BLaER1 (cell line): Measurements from ENCODE around the gene AOC3.
"Not testable (repeated sequence)": the region's sequence is repeated elsewhere in the genome, so short reads cannot be mapped to it uniquely, and the experiment has no call there.

Experiments used
- H3K27ac ChIP-seq: shearing (Covaris generic); formaldehyde crosslinking; 2 replicates; pipeline ENCODE4 v1.8.1; 2022
- H3K27me3 ChIP-seq: shearing (Covaris generic); formaldehyde crosslinking; 2 replicates; pipeline ENCODE4 v1.8.1; 2022
- H3K36me3 ChIP-seq: shearing (Covaris generic); formaldehyde crosslinking; 2 replicates; pipeline ENCODE4 v1.8.1; 2022
- H3K4me1 ChIP-seq: shearing (Covaris generic); formaldehyde crosslinking; 2 replicates; pipeline ENCODE4 v1.8.1; 2022
- H3K4me2 ChIP-seq: shearing (Covaris generic); formaldehyde crosslinking; 2 replicates; pipeline ENCODE4 v1.8.1; 2022
- H3K4me3 ChIP-seq: shearing (Covaris generic); formaldehyde crosslinking; 2 replicates; pipeline ENCODE4 v1.8.1; 2022
- H3K9ac ChIP-seq: shearing (Covaris generic); formaldehyde crosslinking; 2 replicates; pipeline ENCODE4 v1.8.1; 2022
- H3K9me3 ChIP-seq: shearing (Covaris generic); formaldehyde crosslinking; 2 replicates; pipeline ENCODE4 v1.8.1; 2022
- H4K20me1 ChIP-seq: shearing (Covaris generic); formaldehyde crosslinking; 2 replicates; pipeline ENCODE4 v1.8.1; 2022
- Cebpa-rat ChIP-seq: shearing (Covaris generic); IDR thresholded peaks from 2 replicates; pipeline ENCODE4 v1.8.1; 2022

Gene AOC3

GRCh38 chr17:42891539-42892152 lies 40.6 kb downstream of the AOC3 start:
- H3K4me3 ChIP-seq = no peak overlapping the region
- no peak for TF ChIP-seq Cebpa-rat
- no peak overlapping the region for H3K9ac ChIP-seq
- no peaks in the 10 kb centered on the region for H3K9me3 ChIP-seq
- H3K4me1 ChIP-seq = peaks cover 17% of the 10 kb centered on the region
- no peak overlapping the region for H3K4me2 ChIP-seq
- H3K36me3 ChIP-seq = no peaks in the 10 kb centered on the region
- H4K20me1 ChIP-seq = no peaks in the 10 kb centered on the region
- H3K27ac ChIP-seq = no peak overlapping the region
- no peaks in the 10 kb centered on the region for H3K27me3 ChIP-seq

GRCh38 chr17:42893359-42893758 lies 42.4 kb downstream of the AOC3 start:
- no peak for TF ChIP-seq Cebpa-rat
- Histone ChIP-seq H3K4me3 (no peak overlapping the region), H3K27me3 (no peaks in the 10 kb centered on the region), H3K27ac (no peak overlapping the region), H3K9ac (no peak overlapping the region), H3K9me3 (no peaks in the 10 kb centered on the region), H3K36me3 (no peaks in the 10 kb centered on the region), H3K4me1 (peaks cover 13% of the 10 kb centered on the region), H4K20me1 (no peaks in the 10 kb centered on the region), H3K4me2 (peak overlapping the region; percentile 70)

- Histone ChIP-seq H3K36me3 (no peaks in the 10 kb centered on the region), H3K9me3 (no peaks in the 10 kb centered on the region), H3K9ac (no peak overlapping the region), H3K4me1 (peaks cover 13% of the 10 kb centered on the region), H3K4me2 (no peak overlapping the region), H3K4me3 (no peak overlapping the region), H3K27ac (no peak overlapping the region), H4K20me1 (no peaks in the 10 kb centered on the region), H3K27me3 (no peaks in the 10 kb centered on the region)
- TF ChIP-seq Cebpa-rat = no peak
Observed at GRCh38 chr17:42894283-42895184, 43.5 kb downstream of the AOC3 start.

GRCh38 chr17:42895185-42895555 lies 44.2 kb downstream of the AOC3 start:
- Histone ChIP-seq H3K27ac (no peak overlapping the region), H3K36me3 (no peaks in the 10 kb centered on the region), H3K9ac (no peak overlapping the region), H4K20me1 (no peaks in the 10 kb centered on the region), H3K4me1 (peaks cover 13% of the 10 kb centered on the region), H3K4me2 (no peak overlapping the region), H3K27me3 (no peaks in the 10 kb centered on the region), H3K4me3 (no peak overlapping the region), H3K9me3 (no peaks in the 10 kb centered on the region)
- TF ChIP-seq Cebpa-rat = no peak

GRCh38 chr17:42898147-42898811 lies 47.3 kb downstream of the AOC3 start:
- Histone ChIP-seq H3K9me3 (no peaks in the 10 kb centered on the region), H3K36me3 (no peaks in the 10 kb centered on the region), H3K4me2 (no peak overlapping the region), H4K20me1 (no peaks in the 10 kb centered on the region), H3K27me3 (no peaks in the 10 kb centered on the region), H3K9ac (no peak overlapping the region), H3K27ac (no peak overlapping the region), H3K4me3 (no peak overlapping the region), H3K4me1 (peaks cover 7% of the 10 kb centered on the region)
- TF ChIP-seq Cebpa-rat = no peak

- H3K9me3 ChIP-seq, H3K27me3 ChIP-seq, H3K4me1 ChIP-seq, H3K9ac ChIP-seq, H3K27ac ChIP-seq, H4K20me1 ChIP-seq, H3K36me3 ChIP-seq, H3K4me3 ChIP-seq, H3K4me2 ChIP-seq: not testable (repeated sequence)
Observed at GRCh38 chr17:42899981-42900380, 49.0 kb downstream of the AOC3 start.

GRCh38 chr17:42900460-42901331 lies 49.7 kb downstream of the AOC3 start, which contains the start of gene G6PC1:
Gene G6PC1 (plus strand): TSS chr17:42900799. CDS start chr17:42900877, 78 bp downstream.
- H4K20me1 ChIP-seq = no peaks in the 10 kb centered on the region

GRCh38 chr17:42901535-42902229 lies 50.7 kb downstream of the AOC3 start:
- no peak overlapping the region for H3K9ac ChIP-seq
- no peaks in the 10 kb centered on the region for H3K9me3 ChIP-seq

More at GRCh38 chr17:42900460-42901331, 49.7 kb downstream of the AOC3 start, which contains the start of gene G6PC1:
- Histone ChIP-seq H3K4me1 (no peaks in the 10 kb centered on the region), H3K27ac (no peak within 1 kb of the TSS), H3K9ac (no peak within 1 kb of the TSS), H3K4me3 (no peak within 1 kb of the TSS), H3K9me3 (no peaks in the 10 kb centered on the region), H3K36me3 (no peaks in the 10 kb centered on the region), H3K27me3 (no peaks in the 10 kb centered on the region), H3K4me2 (no peak within 1 kb of the TSS)
- no peak for TF ChIP-seq Cebpa-rat

GRCh38 chr17:42904110-42904469 lies 53.1 kb downstream of the AOC3 start:
- Histone ChIP-seq H3K4me2 (no peak overlapping the region), H3K27me3 (no peaks in the 10 kb centered on the region)

More at GRCh38 chr17:42901535-42902229, 50.7 kb downstream of the AOC3 start:
- TF ChIP-seq Cebpa-rat = no peak
- H3K4me3 ChIP-seq = no peak overlapping the region
- no peaks in the 10 kb centered on the region for H4K20me1 ChIP-seq
- no peaks in the 10 kb centered on the region for H3K36me3 ChIP-seq
- no peak overlapping the region for H3K27ac ChIP-seq
- H3K4me2 ChIP-seq = no peak overlapping the region
- H3K27me3 ChIP-seq = no peaks in the 10 kb centered on the region
- no peaks in the 10 kb centered on the region for H3K4me1 ChIP-seq

More at GRCh38 chr17:42904110-42904469, 53.1 kb downstream of the AOC3 start:
- Histone ChIP-seq H3K4me3 (no peak overlapping the region), H3K9me3 (no peaks in the 10 kb centered on the region), H3K9ac (no peak overlapping the region), H3K4me1 (peaks cover 16% of the 10 kb centered on the region), H3K36me3 (no peaks in the 10 kb centered on the region), H3K27ac (no peak overlapping the region), H4K20me1 (no peaks in the 10 kb centered on the region)
- TF ChIP-seq Cebpa-rat = no peak
